Esophagus muscularis mucosa (tissue), 4 donors: Measurements from ENCODE around the gene FKBP9. TPM values are rescaled to one million over a fixed set of nuclear protein-coding genes. Genes with fewer than 3 reads are reported as not detected.

ENCODE experiments used
- DNase-seq: peaks from one replicate; pipeline ENCODE4 v3.0.0-alpha.2; 2017; ENCODE audit errors: extremely low spot score
- H3K27ac ChIP-seq, 4 donors: fragments of 200-600 bp; sonication (generic); replicated peaks in 1 of 4; 1 replicate in 3 of 4; 2 replicates in 1 of 4; pipeline ENCODE4 v1.5.1; 2016 to 2019; ENCODE audit warnings: mild to moderate bottlenecking in 1 of 4
- H3K27me3 ChIP-seq, 4 donors: fragments of 200-600 bp; sonication (generic); one replicate each; pipeline versions ENCODE4 v1.5.1 to v1.6.0; 2016 to 2019
- H3K36me3 ChIP-seq, 4 donors: fragments of 200-600 bp; sonication (generic); one replicate each; pipeline ENCODE4 v1.5.1; 2016 to 2019
- H3K4me1 ChIP-seq, 4 donors: fragments of 200-600 bp; sonication (generic); one replicate each; pipeline ENCODE4 v1.5.1; 2016 to 2019
- H3K4me3 ChIP-seq, 4 donors: fragments of 200-600 bp; sonication (generic); 1 replicate in 2 of 4; 2 replicates in 2 of 4; pipeline ENCODE4 v1.5.1; 2016 to 2019; ENCODE audit warnings: mild to moderate bottlenecking in 4 of 4, moderate library complexity in 1 of 4
- H3K9me3 ChIP-seq, 4 donors: fragments of 200-600 bp; sonication (generic); 1 replicate in 3 of 4; 2 replicates in 1 of 4; pipeline ENCODE4 v1.5.1; 2016 to 2019
- CTCF ChIP-seq, 3 experiments: fragments of 200-600 bp in 2 of 3; fragments of 450-650 bp in 1 of 3; sonication (generic) in 2 of 3; IDR thresholded peaks; one replicate each; pipeline ENCODE4 v1.5.1; 2017 to 2019; ENCODE audit warnings: antibody characterized with exemption in 3 of 3, mild to moderate bottlenecking in 2 of 3, moderate library complexity in 1 of 3
- EP300 ChIP-seq: sonication (generic); formaldehyde crosslinking; IDR thresholded peaks from one replicate; pipeline ENCODE4 v1.6.1; 2017; ENCODE audit warnings: antibody characterized with exemption
- POLR2A ChIP-seq: fragments of 450-650 bp; IDR thresholded peaks from one replicate; pipeline ENCODE4 v1.6.1; 2017; ENCODE audit warnings: antibody characterized with exemption, moderate library complexity, mild to moderate bottlenecking, low read depth
- POLR2AphosphoS5 ChIP-seq, 2 donors: sonication (generic); formaldehyde crosslinking; IDR thresholded peaks; one replicate each; pipeline ENCODE4 v1.6.1; 2017; ENCODE audit warnings: antibody characterized with exemption in 2 of 2
- WGBS: methylation state at CpG from one replicate; pipeline ENCODE4 v1.1.5; 2018; 5-methylcytosine and 5-hydroxymethylcytosine counted together
- intact Hi-C: fragments of 100-400 bp; cut with DNase I; formaldehyde crosslinking; loops from one replicate; pipeline ENCODE4 v1.15.1; 2023
- total RNA-seq, 4 donors: library from RNA; depleted of rRNA; stranded (reverse); fragments of >200 nt; gene quantifications; one replicate each; pipeline versions ENCODE4 v1.1.0 to v1.2.1, GENCODE V29; 2016

The FKBP9 gene
- total RNA-seq, 4 donors from 2014 or later = 119 to 123 (median 122) TPM

- Histone ChIP-seq H3K36me3 (peaks cover 10 to 53% (median 42%) of the 10 kb centered on the region in 4 donors), H3K4me3 (no peak overlapping the region), H3K27me3 (no peaks in the 10 kb centered on the region), H3K9me3 (no peaks in the 10 kb centered on the region), H3K27ac (no peak overlapping the region), H3K4me1 (no peaks in the 10 kb centered on the region)
- no peak for DNase-seq
- no peak for TF ChIP-seq EP300
- TF ChIP-seq POLR2AphosphoS5 (IDR thresholded peaks at IDR 0.05) = no peak
- no peak for TF ChIP-seq CTCF (IDR thresholded peaks at IDR 0.05)
- intact Hi-C loops = no loop called here
Measured at GRCh38 chr7:33012364-33012763, 55.1 kb downstream of the FKBP9 start.

DNA sequence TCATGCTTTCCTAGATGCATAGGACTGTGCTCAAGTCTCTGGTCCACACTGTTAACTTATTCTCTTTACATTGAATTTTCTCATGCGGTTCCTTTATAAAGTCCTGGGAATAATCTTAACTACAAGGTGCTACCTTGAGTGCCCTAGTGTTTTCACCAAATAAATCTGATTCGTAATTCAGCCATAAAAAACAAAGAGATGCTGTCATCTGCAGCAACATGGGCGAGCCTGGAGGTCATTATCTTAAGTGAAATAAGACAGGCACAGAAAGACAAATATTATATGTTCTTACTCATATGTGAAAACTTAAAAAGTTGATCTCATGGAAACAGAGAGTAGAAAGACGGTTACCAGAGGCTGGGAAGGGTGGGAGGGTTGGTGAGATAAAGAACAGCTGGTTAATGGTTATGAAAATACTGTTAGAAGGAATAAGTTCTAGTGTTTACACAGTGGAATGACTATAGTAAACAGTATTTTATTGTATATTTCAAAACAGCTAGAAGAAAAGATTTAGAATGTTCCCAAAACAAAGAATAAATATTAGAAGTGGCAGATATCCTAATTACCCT lies 67.0 kb downstream of the FKBP9 start:
- DNase-seq = no peak
- intact Hi-C loops = no loop called here
- 95% methylated on average over 4 of the region's 4 CpGs for WGBS
- TF ChIP-seq POLR2A (no peak), EP300 (no peak), POLR2AphosphoS5 (IDR thresholded peaks at IDR 0.05) (no peak), CTCF (IDR thresholded peaks at IDR 0.05) (no peak)
- Histone ChIP-seq H3K27me3 (no peaks in the 10 kb centered on the region), H3K9me3 (no peaks in the 10 kb centered on the region), H3K4me1 (no peaks in the 10 kb centered on the region), H3K36me3 (peaks cover 9 to 76% (median 42%) of the 10 kb centered on the region in 4 donors), H3K27ac (no peak overlapping the region), H3K4me3 (no peak overlapping the region)

- H3K27me3 ChIP-seq = no peaks in the 10 kb centered on the region
- H3K4me1 ChIP-seq = peaks cover 12 to 46% (median 43%) of the 10 kb centered on the region in 4 donors
- no peaks in the 10 kb centered on the region for H3K9me3 ChIP-seq
- WGBS = 95% methylated on average over 2 of the region's 2 CpGs
- no peak for DNase-seq
- no peak for TF ChIP-seq EP300
- TF ChIP-seq POLR2AphosphoS5 (IDR thresholded peaks at IDR 0.05) = no peak
- no peak for TF ChIP-seq CTCF (IDR thresholded peaks at IDR 0.05)
- no peak for TF ChIP-seq POLR2A
- H3K36me3 ChIP-seq = no peaks in the 10 kb centered on the region
- no peak overlapping the region for H3K4me3 ChIP-seq
- no peak overlapping the region for H3K27ac ChIP-seq
- intact Hi-C loops = no loop called here
Measured at GRCh38 chr7:33035776-33036175, 78.5 kb downstream of the FKBP9 start.

DNA sequence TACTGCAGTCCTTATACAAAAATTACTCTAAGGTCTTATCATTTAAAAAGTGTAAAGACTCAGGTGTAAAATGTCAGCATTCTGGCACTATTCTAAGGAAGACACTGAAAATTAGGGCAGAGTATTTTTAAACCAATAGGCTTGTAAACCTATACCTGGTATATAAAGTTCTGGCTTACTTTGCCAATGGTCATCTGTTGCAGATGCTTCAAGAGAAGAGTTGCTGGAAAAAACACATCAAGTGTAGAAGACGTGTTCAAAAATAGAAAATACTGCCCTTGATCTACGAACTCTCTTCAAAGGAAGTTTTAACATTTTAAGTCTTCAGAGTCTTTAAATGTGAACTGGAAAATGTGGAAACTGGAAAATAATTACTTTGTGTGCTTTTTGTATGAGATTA lies 81.4 kb downstream of the FKBP9 start:
- TF ChIP-seq POLR2A (no peak), EP300 (no peak), POLR2AphosphoS5 (IDR thresholded peaks at IDR 0.05) (no peak), CTCF (IDR thresholded peaks at IDR 0.05) (no peak)
- Histone ChIP-seq H3K27me3 (no peaks in the 10 kb centered on the region), H3K36me3 (no peaks in the 10 kb centered on the region), H3K4me1 (peaks cover 29 to 67% (median 53%) of the 10 kb centered on the region in 4 donors), H3K27ac (peak overlapping the region in 3 of 4 donors; percentile 54 to 71 (median 70)), H3K4me3 (peak overlapping the region in 3 of 4 donors; percentile 50 to 58 (median 56)), H3K9me3 (no peaks in the 10 kb centered on the region)
- 19% methylated on average over 2 of the region's 2 CpGs for WGBS
- intact Hi-C loops = no loop called here
- DNase-seq = no peak

GRCh38 chr7:33039257-33039902 lies 82.1 kb downstream of the FKBP9 start:
- H3K4me3 ChIP-seq = peak overlapping the region; percentile 42 to 58 (median 53)
- intact Hi-C loops = no loop called here
- peaks cover 35 to 69% (median 59%) of the 10 kb centered on the region in 4 donors for H3K4me1 ChIP-seq
- WGBS = 30% methylated on average over 5 of the region's 5 CpGs
- no peaks in the 10 kb centered on the region for H3K27me3 ChIP-seq
- H3K36me3 ChIP-seq = no peaks in the 10 kb centered on the region
- no peak for TF ChIP-seq EP300
- TF ChIP-seq CTCF (IDR thresholded peaks at IDR 0.05) = no peak
- no peak for TF ChIP-seq POLR2A
- TF ChIP-seq POLR2AphosphoS5 (IDR thresholded peaks at IDR 0.05) = no peak
- no peaks in the 10 kb centered on the region for H3K9me3 ChIP-seq
- DNase-seq = no peak
- H3K27ac ChIP-seq = peak overlapping the region; percentile 54 to 71 (median 66)
